DMS114 treated with DMSO at 0.1 percent for 48 hours (cell line): ENCODE measurements around the gene LRRC74B.
A peak's percentile ranks its signal among the peaks of the same experiment; 100 is the strongest.

ENCODE experiments used
- DNase-seq: peaks from one replicate; lab custom pipeline; 2025; ENCODE audit not compliant: unreplicated experiment; lab: John Stamatoyannopoulos, UW

Gene LRRC74B

GRCh38 chr22:21101877-21102638 is 56.3 kb downstream of the LRRC74B start:
- no peak for DNase-seq

GRCh38 chr22:21102659-21103267 is 57.0 kb downstream of the LRRC74B start:
- DNase-seq: peak; percentile 10

GRCh38 chr22:21103633-21104032 is 57.9 kb downstream of the LRRC74B start:
- no peak for DNase-seq

- DNase-seq: no peak
These were observed 58.5 kb downstream of the LRRC74B start for GRCh38 chr22:21104126-21104691.

GRCh38 chr22:21105294-21105693 is 59.5 kb downstream of the LRRC74B start:
- no peak for DNase-seq

GRCh38 chr22:21106000-21106399 is 60.3 kb downstream of the LRRC74B start:
- DNase-seq: no peak

- no peak for DNase-seq
These were observed 62.8 kb downstream of the LRRC74B start for GRCh38 chr22:21108379-21109115.
